ENCODE data around the gene ATAD3B.

The ATAD3B gene

DNA sequence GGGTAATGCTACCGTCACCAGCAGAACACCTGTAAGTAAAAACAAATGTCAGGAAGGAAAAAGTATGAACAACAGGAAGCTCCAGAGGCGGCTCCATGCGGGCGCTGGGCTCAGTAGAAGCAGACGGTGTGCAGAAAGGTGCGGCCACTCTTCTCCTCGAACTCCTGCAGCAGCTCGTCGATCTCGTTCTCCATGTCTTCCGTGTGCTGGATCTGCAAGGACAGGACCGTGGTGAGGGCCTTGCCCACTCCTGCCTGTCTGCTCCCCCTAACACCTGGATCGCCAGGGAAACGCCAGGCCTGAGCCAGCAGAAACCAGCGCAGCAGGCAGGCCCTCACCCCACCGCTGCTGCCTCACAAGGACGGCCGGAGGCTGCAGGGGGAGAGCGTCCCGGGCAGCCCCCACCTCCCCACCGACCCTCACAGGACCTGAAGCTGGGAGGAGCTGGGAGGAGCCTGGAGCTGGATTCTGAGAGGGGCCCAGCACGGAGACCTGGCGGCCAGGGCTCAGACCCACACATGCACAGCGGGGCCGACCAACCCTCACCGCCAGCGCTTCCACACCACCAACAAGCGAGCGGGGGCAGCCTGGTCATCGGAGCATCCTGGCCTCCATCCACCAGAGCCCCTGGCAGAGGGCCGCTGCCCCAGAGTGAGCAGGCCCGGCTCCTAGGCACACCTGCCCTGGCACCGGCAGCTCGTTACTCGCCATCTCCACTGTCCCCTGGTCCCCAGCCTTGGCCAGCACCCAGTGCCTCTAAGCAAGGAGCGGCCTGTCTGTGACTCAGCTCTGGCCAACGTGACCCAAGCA lies 70.6 kb downstream of the ATAD3B start:
- peak overlapping the region; percentile 55 to 85 (median 74) for H3K27ac Mint-ChIP-seq
- TF ChIP-seq, protein P1, sequence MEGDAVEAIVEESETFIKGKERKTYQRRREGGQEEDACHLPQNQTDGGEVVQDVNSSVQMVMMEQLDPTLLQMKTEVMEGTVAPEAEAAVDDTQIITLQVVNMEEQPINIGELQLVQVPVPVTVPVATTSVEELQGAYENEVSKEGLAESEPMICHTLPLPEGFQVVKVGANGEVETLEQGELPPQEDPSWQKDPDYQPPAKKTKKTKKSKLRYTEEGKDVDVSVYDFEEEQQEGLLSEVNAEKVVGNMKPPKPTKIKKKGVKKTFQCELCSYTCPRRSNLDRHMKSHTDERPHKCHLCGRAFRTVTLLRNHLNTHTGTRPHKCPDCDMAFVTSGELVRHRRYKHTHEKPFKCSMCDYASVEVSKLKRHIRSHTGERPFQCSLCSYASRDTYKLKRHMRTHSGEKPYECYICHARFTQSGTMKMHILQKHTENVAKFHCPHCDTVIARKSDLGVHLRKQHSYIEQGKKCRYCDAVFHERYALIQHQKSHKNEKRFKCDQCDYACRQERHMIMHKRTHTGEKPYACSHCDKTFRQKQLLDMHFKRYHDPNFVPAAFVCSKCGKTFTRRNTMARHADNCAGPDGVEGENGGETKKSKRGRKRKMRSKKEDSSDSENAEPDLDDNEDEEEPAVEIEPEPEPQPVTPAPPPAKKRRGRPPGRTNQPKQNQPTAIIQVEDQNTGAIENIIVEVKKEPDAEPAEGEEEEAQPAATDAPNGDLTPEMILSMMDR (IDR thresholded peaks at IDR 0.05; ENCODE audit: unreplicated experiment in 3 of 3) = no peak
- H3K4me1 Mint-ChIP-seq = no peaks in the 10 kb centered on the region
- H3K9me3 Mint-ChIP-seq = no peaks in the 10 kb centered on the region
- H3K27me3 Mint-ChIP-seq (ENCODE audit: low read depth) = no peaks in the 10 kb centered on the region
- peak overlapping the region; percentile 67 to 80 (median 78) for H3K4me3 Mint-ChIP-seq
- peaks cover 3% of the 10 kb centered on the region for H3K36me3 Mint-ChIP-seq (ENCODE audit: low read depth)

DNA sequence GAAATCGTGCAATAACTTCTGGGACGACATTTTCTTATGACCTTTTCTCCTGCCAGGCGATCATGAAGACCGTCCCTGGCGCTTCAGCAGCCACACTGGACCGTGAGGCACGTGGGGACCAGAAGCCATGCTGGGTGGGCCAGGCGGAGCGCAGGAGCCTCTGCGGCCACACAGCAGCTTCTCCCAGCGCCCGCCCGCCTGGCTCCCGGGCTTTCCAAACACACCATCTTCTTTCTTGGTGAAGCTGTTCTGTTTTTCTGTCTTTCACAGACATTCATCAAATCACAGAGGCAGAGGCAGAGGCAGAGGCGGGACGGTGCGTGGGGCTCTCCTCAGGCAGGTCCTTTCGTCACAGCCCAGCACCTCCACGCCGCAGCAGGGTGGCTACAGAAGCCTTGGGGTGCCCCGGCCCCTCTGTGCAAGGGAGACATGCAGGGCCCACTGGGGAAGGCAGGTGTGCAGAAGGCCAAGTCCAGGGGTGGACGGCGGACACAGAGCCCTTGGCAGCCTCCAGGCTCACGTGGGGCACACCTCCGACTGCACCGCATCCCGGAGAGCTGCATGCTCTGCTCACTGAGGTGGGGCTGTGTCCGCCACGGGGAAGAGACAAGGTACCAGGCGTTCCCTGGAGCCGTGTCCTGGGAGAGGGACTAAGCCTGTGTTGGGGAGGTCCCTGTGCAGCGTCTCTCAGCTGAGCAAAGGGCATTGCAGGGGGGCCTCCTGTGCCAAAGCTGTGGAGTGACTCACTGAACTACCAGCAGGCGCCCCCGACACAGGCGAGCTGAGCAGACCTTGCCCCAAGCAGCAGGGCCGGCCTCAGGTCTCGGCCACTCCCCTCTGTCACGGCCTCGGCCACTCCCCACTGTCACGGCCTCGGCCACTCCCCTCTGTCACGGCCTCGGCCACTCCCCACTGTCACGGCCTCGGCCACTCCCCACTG lies 71.5 kb downstream of the ATAD3B start:
- Mint-ChIP-seq H3K27ac (peak overlapping the region in 1 of 3 experiments; percentile 53), H3K36me3 (ENCODE audit: low read depth) (peaks cover 3% of the 10 kb centered on the region), H3K4me3 (peak overlapping the region; percentile 58 to 65 (median 60)), H3K27me3 (ENCODE audit: low read depth) (no peaks in the 10 kb centered on the region), H3K4me1 (no peaks in the 10 kb centered on the region), H3K9me3 (no peaks in the 10 kb centered on the region)
- TF ChIP-seq, protein P1 (IDR thresholded peaks at IDR 0.05; ENCODE audit: unreplicated experiment in 3 of 3) = no peak

DNA sequence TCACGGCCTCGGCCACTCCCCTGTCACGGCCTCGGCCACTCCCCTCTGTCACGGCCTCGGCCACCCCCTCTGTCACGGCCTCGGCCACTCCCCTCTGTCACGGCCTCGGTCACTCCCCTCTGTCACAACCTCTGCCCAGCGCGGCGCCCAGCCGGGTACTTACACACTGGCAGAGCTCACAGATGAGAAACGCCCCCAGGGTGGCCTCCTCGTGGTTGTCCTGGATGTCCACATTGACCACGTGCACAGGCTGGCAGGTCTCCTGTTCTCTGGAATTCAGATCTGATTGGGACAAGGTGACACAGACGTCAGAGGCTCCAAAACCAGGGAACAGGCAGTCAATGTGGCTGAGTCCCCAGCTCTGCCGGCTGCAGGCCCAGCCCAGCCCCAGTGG lies 72.1 kb downstream of the ATAD3B start:
- Mint-ChIP-seq H3K4me3 (peak overlapping the region in 1 of 3 experiments; percentile 35), H3K27ac (no peak overlapping the region), H3K9me3 (no peaks in the 10 kb centered on the region), H3K36me3 (ENCODE audit: low read depth) (peaks cover 2% of the 10 kb centered on the region), H3K27me3 (ENCODE audit: low read depth) (no peaks in the 10 kb centered on the region), H3K4me1 (no peaks in the 10 kb centered on the region)
- TF ChIP-seq, protein P1 (IDR thresholded peaks at IDR 0.05; ENCODE audit: unreplicated experiment in 3 of 3) = no peak

DNA sequence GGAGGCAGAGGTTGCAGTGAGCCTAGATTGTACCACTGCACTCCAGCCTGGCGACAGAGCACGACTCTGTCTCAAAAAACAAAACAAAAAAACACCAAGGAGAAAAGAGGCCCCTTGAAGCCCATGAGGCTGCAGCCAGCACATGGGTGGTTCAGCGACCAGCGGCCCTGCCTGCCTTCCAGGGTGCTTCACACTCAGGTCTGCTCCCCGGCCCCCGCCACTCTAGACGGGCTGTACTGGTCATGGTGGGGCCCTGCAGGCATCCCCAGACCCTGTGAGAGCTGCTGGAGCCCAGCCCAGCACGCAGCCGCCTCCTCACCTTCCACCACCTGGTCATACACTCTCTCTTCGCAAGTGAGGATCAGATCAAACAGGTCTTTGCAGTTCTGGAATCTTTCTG lies 73.0 kb downstream of the ATAD3B start:
- Mint-ChIP-seq H3K9me3 (no peaks in the 10 kb centered on the region), H3K27me3 (ENCODE audit: low read depth) (no peaks in the 10 kb centered on the region), H3K27ac (no peak overlapping the region), H3K36me3 (ENCODE audit: low read depth) (no peaks in the 10 kb centered on the region), H3K4me1 (no peaks in the 10 kb centered on the region), H3K4me3 (peak overlapping the region; percentile 7 to 51 (median 38))
- TF ChIP-seq, protein P1 (IDR thresholded peaks at IDR 0.05; ENCODE audit: unreplicated experiment in 3 of 3) = no peak

Measured in nephron (organoid).